ENCODE data around the gene DDAH1.
A peak's percentile ranks its signal among the peaks of the same experiment; 100 is the strongest.

Gene DDAH1

DNA sequence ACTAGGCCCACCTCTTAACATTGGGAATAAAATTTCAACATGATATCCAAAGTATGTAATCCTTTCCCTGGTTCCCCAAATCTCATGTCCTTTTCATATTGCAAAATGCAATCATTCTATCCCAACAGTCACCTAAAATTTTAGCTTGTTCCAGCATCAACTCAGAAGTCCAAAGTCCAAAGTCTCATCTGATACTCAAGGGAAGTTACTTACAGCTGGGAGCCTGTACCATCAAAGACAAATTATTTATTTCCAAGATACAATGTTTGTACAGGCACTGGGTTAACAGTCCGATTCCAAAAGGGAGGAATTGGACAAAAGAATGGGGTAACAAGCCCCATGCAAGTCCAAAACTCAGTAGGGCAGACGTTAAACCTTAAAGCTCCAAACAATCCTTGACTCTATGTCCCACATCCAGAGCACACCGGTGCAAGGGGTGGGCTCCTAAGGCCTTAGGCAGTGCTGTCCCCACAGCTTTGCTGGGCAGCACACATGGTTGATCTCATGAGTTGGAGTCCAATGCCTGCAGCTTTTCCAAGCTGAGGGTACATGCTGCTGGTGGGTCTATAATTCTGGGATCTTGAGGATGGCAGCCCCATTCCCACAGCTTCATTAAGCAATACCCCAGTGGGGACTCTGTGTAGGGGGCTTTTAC lies 78.8 kb downstream of the DDAH1 start:
- no peak for DNase-seq

GRCh38 chr1:85379203-85380136 lies 85.5 kb downstream of the DDAH1 start:
- DNase-seq = no peak

DNA sequence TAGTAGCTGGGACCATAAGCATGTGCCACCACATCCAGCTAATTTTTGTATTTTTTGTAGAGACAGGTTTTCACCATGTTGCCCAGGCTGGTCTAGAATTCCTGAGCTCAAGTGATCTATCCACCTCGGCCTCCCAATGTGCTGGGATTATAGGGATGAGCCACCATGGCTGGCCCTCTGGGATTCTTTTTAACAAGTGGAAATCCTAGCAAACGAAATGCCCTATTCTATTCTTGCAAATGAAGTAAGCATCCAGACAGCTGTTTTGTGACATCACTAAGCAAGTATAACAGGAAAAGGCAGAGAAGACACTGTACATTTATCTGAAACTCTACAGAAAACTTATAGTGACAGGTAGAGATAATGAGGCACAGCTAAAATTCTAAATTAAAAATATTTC lies 86.4 kb downstream of the DDAH1 start:
- no peak for DNase-seq

DNA sequence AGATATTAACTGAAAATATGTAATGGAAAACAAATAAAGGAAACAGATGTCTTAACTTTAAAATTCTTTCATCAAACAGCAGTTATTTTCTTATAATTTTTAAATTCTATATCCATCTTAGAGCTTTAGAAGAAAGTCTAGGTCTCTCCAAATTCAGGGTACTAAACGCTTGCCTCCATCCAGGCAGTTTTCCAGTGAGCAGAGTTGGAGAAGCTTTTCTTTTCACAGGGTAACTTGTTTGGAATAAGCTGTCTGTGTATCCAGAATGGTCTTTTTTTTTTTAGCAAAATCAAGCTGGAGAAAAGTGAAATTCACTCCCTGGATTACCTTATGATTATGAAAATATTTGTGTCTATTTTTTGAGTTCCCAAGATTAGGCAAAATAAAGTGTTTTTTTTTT lies 88.6 kb downstream of the DDAH1 start:
- no peak for DNase-seq

- no peak for DNase-seq
These were observed 89.5 kb downstream of the DDAH1 start for GRCh38 chr1:85375493-85375892.

- no peak for DNase-seq
These were observed 90.8 kb downstream of the DDAH1 start for GRCh38 chr1:85374160-85374559.

- DNase-seq = no peak
These were observed 91.6 kb downstream of the DDAH1 start for GRCh38 chr1:85373378-85373708.

GRCh38 chr1:85372683-85373377 lies 92.1 kb downstream of the DDAH1 start:
- no peak for DNase-seq

GRCh38 chr1:85371021-85371420 lies 93.9 kb downstream of the DDAH1 start:
- DNase-seq = no peak

- DNase-seq = no peak
These were observed 96.7 kb downstream of the DDAH1 start for GRCh38 chr1:85368073-85368770.

DNA sequence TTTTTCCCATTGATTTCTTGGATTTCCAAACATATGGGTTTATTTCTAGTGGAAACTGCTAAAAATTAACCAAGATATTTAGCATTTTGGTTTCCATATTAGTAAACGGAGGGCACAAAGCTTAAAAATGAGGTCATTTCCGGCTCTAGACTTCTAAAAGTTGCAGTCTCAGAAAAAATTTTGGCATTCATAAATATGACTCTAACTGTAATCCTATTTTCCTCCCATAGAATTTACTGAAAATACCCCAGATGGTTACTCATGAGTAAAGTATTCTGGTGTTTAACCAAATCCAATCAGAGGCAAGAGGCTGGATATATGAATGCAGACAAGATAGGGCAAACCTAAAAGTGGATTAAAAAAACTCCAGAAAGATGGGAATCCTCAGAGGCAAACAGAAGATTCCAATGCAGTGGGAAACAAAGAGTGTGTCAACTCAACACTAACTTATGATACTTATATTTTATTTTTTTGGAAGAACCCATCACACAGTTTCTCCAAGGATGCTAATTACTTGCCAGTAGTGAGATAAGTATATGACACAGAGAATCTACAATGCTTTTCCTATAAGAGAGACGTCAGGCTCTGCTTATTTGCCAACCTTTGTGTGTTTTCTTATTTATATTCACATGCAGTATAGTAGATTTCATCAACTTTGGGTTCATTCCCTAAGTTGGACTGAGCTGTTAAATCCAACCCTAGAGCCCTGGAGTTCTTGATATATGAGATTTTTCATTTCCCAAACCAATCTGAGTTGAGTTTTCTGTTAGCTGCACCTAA lies 98.4 kb downstream of the DDAH1 start:
- peak; percentile 61 for DNase-seq

DNA sequence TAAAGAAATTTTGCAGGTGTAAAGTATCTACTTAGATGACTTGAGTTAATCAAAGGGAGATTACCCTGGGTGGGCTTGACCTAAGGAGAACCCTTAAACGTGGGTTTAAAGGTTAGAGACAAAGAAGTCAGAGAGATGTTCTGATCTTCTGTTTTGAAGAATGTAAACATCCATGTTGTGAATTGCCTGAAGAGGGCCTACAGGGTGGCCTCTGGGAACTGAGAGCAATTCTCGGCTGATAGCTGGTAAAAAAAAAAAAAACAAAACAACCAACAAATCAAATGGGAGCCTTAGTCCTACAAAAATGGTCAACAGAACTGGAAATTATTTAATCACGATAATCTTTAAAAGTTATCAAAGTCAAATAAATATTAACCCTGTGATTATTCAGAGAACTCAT lies 99.1 kb downstream of the DDAH1 start:
- no peak for DNase-seq

- DNase-seq = no peak
These were observed 101.4 kb downstream of the DDAH1 start for GRCh38 chr1:85363521-85363920.

DNA sequence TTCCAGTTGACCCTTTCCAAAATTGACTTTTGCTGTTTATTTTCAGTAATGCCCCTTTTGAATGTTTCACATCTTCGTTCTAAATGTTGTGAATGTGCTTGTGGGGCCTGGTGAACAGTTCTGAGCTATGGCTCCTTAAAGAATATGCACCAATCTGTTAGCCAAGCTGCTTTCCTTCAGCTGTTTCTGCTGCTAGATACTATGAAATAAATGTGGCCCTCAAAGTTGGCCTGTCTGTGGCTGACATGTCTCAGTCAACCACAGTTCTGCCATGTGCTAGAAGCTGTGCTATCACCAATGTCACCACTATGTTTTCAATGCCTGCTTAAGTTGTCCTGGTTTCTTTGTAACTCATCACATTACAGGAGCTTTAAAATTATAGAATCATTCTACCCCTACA lies 101.9 kb downstream of the DDAH1 start:
- DNase-seq = no peak

GRCh38 chr1:85361606-85362296 lies 103.2 kb downstream of the DDAH1 start:
- no peak for DNase-seq

GRCh38 chr1:85360730-85361493 lies 104.0 kb downstream of the DDAH1 start:
- no peak for DNase-seq

DNA sequence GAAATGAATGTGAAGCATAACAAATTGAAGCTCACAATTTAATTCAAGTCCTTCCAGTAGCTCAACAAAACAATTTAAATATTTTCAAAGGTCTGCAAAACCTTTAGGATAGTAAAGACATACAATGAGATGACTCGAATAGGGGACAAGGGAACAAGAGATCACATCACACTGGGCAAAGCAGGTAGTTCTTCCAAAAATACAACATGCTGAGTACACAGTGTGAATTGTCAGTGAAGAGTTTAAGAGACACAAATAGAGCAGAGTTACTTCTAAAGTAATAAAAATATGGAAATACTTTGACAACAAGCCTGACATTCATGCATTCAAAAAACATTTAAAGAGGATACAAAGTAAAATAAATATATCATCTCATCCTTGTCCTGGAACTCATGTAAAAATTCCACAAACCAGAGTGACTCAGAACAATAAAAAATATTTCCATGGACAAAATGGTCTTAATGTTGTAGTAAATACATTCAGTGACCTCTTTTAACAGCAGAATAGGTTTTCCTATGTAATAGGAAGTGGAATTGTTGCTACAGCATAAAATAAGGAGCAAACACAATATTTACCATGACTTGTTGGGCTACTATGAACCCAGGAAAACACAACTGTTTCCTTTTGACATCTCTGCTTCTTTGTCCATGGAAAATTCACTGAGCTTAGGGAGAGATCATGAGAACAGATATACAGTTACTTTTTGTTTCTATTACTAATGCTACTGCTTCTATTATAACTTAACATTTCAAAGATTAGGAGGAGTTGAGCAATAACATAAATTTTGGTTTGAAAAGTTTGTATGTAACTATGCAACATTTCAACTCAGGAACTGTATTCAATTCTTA lies 104.9 kb downstream of the DDAH1 start:
- DNase-seq = no peak

DNA sequence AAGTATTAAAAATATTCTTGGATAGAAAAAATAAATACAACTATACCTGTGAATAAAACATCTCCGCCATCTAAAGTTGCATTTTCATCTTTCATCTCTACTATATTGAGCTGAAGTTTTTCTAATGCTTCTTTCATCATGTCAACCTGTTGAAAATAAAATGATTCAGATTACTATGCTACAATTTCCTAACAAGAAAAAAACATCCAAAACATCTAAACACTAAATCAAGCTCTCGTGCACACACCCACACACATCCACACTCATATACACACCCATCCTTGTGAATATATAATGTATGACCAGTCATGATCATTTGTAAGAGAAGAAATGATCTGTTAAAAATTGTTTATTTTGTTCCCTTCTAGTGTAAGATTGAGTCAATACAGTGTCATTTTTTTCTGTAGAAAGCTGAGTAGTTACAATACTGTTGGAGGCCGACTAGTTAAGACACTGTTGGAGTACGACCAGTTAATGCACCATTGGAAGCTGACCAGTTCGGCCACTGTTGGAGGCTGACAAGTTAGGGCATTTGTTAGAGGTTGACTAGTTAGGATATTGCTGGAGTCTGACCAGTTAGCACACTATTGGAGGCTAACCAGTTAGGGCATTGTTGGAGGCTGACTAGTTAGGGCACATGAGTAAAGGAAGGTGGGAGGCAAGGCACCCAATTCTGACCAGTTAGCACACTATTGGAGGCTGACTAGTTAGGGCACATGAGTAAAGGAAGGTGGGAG lies 106.1 kb downstream of the DDAH1 start:
- DNase-seq = no peak

- DNase-seq = no peak
These were observed 107.1 kb downstream of the DDAH1 start for GRCh38 chr1:85357817-85358216.

Measured in amniotic stem cell (primary cell).